Activated naive CD8-positive, alpha-beta T cell treated with anti-CD3 and anti-CD28 coated beads, Interleukin-2, amount 10 ng/mL, durations not matched to agents 7 days and 5 days (primary cell): ENCODE results near the gene ZBTB40. TPM values are rescaled to one million over a fixed set of nuclear protein-coding genes. Genes with fewer than 3 reads are reported as not detected.

Source experiments
- ATAC-seq: fragments of 150-1000 bp; cut with Tn5 transposase; one replicate; pipeline ENCODE4 v1.10.0; 2021; ENCODE audit warnings: low read depth, moderate library complexity
- POLR2A ChIA-PET: fragments of 350-600 bp; sonication (Branson Sonifier 250); formaldehyde crosslinking; loops from one replicate; lab custom pipeline; 2021; ENCODE audit warnings: antibody characterized with exemption; lab: Charles Lee
- DNase-seq: peaks from one replicate; pipeline ENCODE4 v3.0.0; 2021
- H3K27ac Mint-ChIP-seq: one replicate; pipeline ENCODE4 v1.8.0; 2022; ENCODE audit warnings: mild to moderate bottlenecking, mixed read lengths
- H3K27me3 Mint-ChIP-seq: one replicate; pipeline ENCODE4 v1.8.0; 2022; ENCODE audit warnings: mild to moderate bottlenecking, moderate library complexity, mixed read lengths
- H3K36me3 Mint-ChIP-seq: one replicate; pipeline ENCODE4 v1.8.0; 2021; ENCODE audit warnings: mild to moderate bottlenecking, mixed read lengths
- H3K4me1 Mint-ChIP-seq: one replicate; pipeline ENCODE4 v1.8.0; 2021; ENCODE audit warnings: mixed read lengths
- H3K4me3 Mint-ChIP-seq: one replicate; pipeline ENCODE4 v1.8.0; 2022; ENCODE audit warnings: mild to moderate bottlenecking, moderate library complexity, mixed read lengths
- H3K9me3 Mint-ChIP-seq: one replicate; pipeline ENCODE4 v1.8.0; 2021; ENCODE audit warnings: mixed read lengths
- total RNA-seq, 2 experiments: library from RNA; stranded (reverse); gene quantifications; one replicate each; pipeline ENCODE4 v1.2.3, GENCODE V29; 2021

The ZBTB40 gene
- total RNA-seq, 2 experiments from 2014 or later = 26.5 to 30.2 TPM

GRCh38 chr1:22462928-22463327 lies 11.3 kb downstream of the ZBTB40 start:
- no peak for ATAC-seq
- POLR2A ChIA-PET = no interaction called here
- DNase-seq = no peak
- Mint-ChIP-seq H3K36me3 (peaks cover 9% of the 10 kb centered on the region), H3K27me3 (no peaks in the 10 kb centered on the region), H3K9me3 (peaks cover 6% of the 10 kb centered on the region), H3K4me1 (peaks cover 13% of the 10 kb centered on the region), H3K4me3 (no peak overlapping the region), H3K27ac (no peak overlapping the region)

- peaks cover 12% of the 10 kb centered on the region for H3K4me1 Mint-ChIP-seq
- H3K27ac Mint-ChIP-seq = no peak overlapping the region
Observed at GRCh38 chr1:22465015-22465565, 13.4 kb downstream of the ZBTB40 start.

DNA sequence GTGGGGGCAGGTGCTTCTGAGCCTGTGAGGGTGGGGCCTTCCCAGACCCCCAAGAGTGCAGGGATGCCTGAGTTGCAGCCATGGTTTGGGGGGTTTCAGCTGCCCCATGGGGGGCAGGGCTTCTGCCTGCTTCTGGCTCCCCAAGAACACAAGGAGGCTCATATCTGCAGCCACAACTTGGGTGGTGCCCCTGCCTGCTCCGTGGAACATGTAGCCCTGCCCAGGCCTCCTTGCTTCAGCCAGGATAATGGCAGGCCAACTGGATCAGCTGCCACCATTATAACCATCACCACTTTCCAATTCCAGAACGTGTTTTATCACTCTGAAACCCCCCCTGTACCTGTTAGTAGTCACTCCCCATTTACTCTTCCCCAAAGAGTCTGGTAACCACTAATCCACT lies 14.0 kb downstream of the ZBTB40 start:
- H3K27me3 Mint-ChIP-seq = no peaks in the 10 kb centered on the region
- ATAC-seq (no peak), DNase-seq (no peak)
- POLR2A ChIA-PET = no interaction called here
- H3K36me3 Mint-ChIP-seq = peaks cover 7% of the 10 kb centered on the region
- H3K4me1 Mint-ChIP-seq = peaks cover 12% of the 10 kb centered on the region
- H3K4me3 Mint-ChIP-seq = no peak overlapping the region
- no peak overlapping the region for H3K27ac Mint-ChIP-seq
- peaks cover 6% of the 10 kb centered on the region for H3K9me3 Mint-ChIP-seq

More at GRCh38 chr1:22465015-22465565, 13.4 kb downstream of the ZBTB40 start:
- H3K36me3 Mint-ChIP-seq = peaks cover 7% of the 10 kb centered on the region
- no peak overlapping the region for H3K4me3 Mint-ChIP-seq
- peaks cover 6% of the 10 kb centered on the region for H3K9me3 Mint-ChIP-seq
- H3K27me3 Mint-ChIP-seq = no peaks in the 10 kb centered on the region
- no peak for DNase-seq
- ATAC-seq = no peak
- POLR2A ChIA-PET = no interaction called here

DNA sequence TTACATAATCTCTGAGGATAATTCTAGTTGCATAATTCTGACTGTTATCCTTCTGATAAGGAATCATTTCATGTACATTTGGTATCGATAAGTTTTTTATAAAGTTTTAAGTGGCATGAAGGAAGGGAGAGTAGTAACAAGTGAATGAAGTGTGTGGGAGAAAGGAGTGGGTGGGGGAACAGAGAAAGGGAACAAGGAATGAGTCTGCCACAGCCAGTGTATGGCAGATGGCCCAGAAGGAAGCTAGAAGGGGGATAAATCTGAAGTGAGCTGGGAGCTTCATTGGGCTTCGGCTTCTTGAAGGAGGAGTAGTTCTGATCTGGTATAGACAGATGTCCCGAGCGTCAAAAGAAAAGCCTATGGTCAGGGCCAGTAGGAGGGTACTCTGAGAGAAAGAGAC lies 18.6 kb downstream of the ZBTB40 start:
- Mint-ChIP-seq H3K4me3 (no peak overlapping the region), H3K27ac (no peak overlapping the region), H3K27me3 (no peaks in the 10 kb centered on the region), H3K36me3 (peaks cover 4% of the 10 kb centered on the region), H3K4me1 (no peaks in the 10 kb centered on the region), H3K9me3 (peaks cover 2% of the 10 kb centered on the region)
- ATAC-seq (no peak), DNase-seq (no peak)
- POLR2A ChIA-PET = no interaction called here

DNA sequence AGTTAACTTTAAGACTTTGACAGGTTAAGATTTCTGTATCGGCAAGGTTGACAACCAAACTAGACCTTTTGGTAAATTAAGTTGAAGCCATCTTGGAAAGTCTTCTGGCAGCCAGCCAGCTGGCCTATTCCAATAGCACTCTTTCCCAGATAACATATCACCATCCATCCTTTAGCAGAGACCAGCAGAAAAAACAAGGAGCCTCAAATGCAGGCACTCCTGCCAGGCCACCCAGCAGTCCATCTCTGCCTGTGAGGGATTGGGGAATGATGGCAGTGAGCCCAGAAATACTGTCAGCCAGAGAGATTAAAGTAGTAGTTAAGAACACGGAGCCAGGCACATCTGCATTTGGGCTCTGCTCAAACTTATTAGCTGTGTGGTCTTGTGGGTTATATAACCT lies 19.4 kb downstream of the ZBTB40 start:
- DNase-seq = no peak
- H3K27me3 Mint-ChIP-seq = no peaks in the 10 kb centered on the region
- POLR2A ChIA-PET = no interaction called here
- no peak overlapping the region for H3K27ac Mint-ChIP-seq
- no peaks in the 10 kb centered on the region for H3K4me1 Mint-ChIP-seq
- H3K9me3 Mint-ChIP-seq = no peaks in the 10 kb centered on the region
- ATAC-seq = no peak
- H3K4me3 Mint-ChIP-seq = no peak overlapping the region
- H3K36me3 Mint-ChIP-seq = peaks cover 4% of the 10 kb centered on the region

- no peak overlapping the region for H3K4me3 Mint-ChIP-seq
- H3K27me3 Mint-ChIP-seq = no peaks in the 10 kb centered on the region
- H3K9me3 Mint-ChIP-seq = no peaks in the 10 kb centered on the region
- no peak for DNase-seq
- H3K4me1 Mint-ChIP-seq = no peaks in the 10 kb centered on the region
- POLR2A ChIA-PET = no interaction called here
- ATAC-seq = no peak
- H3K27ac Mint-ChIP-seq = no peak overlapping the region
- H3K36me3 Mint-ChIP-seq = peaks cover 1% of the 10 kb centered on the region
Observed at GRCh38 chr1:22471610-22472009, 20.0 kb downstream of the ZBTB40 start.

- ATAC-seq (no peak), DNase-seq (no peak)
- Mint-ChIP-seq H3K27me3 (no peaks in the 10 kb centered on the region), H3K4me1 (no peaks in the 10 kb centered on the region), H3K4me3 (no peak overlapping the region), H3K27ac (no peak overlapping the region), H3K9me3 (no peaks in the 10 kb centered on the region), H3K36me3 (no peaks in the 10 kb centered on the region)
- POLR2A ChIA-PET = no interaction called here
Observed at GRCh38 chr1:22472596-22472995, 20.9 kb downstream of the ZBTB40 start.

DNA sequence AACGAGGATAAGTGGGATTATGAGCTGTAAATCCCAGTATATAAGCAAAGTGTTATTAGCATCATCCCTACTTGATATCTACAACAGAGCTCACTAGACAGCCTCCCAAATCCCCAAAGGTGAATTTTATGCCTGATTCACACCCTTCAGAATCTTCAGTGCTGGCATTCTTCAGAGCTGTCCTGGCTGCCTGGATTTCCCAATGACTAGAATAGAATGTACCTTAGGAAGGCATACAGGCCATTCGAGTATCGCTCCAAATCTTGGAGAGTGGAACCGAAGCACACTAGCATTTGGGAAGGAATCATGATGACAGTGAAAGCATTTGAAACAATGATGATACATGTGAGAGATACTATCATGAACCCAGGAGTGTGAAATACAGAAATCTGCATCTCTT lies 22.3 kb downstream of the ZBTB40 start:
- no peak for ATAC-seq
- Mint-ChIP-seq H3K27ac (no peak overlapping the region), H3K9me3 (no peaks in the 10 kb centered on the region), H3K36me3 (peaks cover 3% of the 10 kb centered on the region), H3K27me3 (no peaks in the 10 kb centered on the region), H3K4me1 (no peaks in the 10 kb centered on the region), H3K4me3 (no peak overlapping the region)
- POLR2A ChIA-PET = interaction anchor here (0.5 kb wide), 1 partner anchor 13 kb away, joined by 3 read pairs; no protein-coding TSS in a partner anchor
- DNase-seq = no peak

DNA sequence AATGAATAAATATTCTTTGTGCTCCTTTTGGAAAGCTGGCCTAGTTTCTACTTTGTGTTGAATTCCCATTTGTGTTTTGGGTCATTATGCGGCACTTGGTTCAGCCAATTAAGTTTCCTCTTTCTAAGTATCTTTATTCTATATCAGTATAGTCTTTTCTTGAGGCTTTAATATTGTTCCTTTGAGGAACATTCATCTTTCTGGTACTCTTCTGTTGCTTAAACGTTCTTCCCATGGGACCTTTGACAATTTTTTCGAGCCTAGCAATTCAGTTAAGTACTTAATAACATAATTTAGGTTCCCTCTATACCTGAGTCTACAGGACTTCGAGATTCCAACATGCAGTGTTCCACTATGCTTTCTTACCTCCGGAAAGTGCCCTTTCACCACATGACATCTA lies 24.9 kb downstream of the ZBTB40 start:
- no peak overlapping the region for H3K4me3 Mint-ChIP-seq
- H3K9me3 Mint-ChIP-seq = no peaks in the 10 kb centered on the region
- H3K27me3 Mint-ChIP-seq = no peaks in the 10 kb centered on the region
- peaks cover 12% of the 10 kb centered on the region for H3K36me3 Mint-ChIP-seq
- DNase-seq (no peak), ATAC-seq (no peak)
- no peaks in the 10 kb centered on the region for H3K4me1 Mint-ChIP-seq
- POLR2A ChIA-PET = no interaction called here
- H3K27ac Mint-ChIP-seq = no peak overlapping the region

DNA sequence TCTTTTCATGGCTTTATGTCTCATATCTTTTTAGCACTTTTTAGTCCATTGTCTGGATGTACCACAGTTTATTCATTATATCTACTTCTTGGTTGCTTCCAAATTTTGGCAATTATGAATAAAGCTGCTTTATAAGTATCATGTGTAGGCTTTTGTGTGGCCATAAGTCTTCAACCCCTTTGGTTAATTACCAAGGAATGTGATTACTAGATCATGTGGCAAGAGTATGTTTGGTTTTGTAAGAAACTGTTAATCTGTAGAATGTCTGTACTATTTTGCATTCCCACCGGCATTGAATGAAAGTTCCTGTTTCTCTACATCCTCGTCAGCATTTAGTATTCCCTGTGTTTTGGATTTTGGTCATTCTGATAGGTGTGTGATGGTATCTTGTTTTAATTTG lies 31.5 kb downstream of the ZBTB40 start:
- no peak overlapping the region for H3K27ac Mint-ChIP-seq
- peaks cover 36% of the 10 kb centered on the region for H3K36me3 Mint-ChIP-seq

DNA sequence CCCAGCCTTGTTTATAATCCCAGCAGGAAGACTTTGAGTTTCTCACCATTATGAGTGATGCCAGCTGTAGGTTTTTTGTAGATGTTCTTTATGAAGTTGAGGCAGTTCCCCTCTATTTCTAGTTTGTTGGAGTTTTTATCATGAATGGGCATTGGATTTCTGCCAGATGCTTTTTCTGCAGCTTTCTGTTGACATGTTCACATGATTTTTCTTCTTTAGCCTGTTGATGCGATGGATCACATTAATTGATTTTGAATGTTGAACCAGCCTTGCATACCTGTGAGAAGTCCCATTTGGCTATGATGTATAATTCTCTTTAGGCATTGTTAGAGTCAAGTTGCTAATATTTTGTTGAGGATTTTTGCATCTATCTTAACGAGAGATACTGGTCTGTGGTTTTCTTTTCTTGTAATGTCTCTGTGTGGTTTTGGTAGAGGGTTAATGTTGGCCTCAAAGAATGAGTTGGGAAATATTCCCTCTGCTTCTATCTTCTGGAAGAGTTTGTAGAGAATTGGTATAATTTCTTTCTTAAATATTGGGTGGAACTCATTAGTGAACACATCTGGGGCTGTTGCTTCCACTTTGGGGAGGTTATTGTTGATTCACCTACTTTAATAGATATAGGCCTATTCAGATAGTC lies 33.2 kb downstream of the ZBTB40 start:
- H3K27ac Mint-ChIP-seq = no peak overlapping the region
- H3K9me3 Mint-ChIP-seq = peaks cover 15% of the 10 kb centered on the region
- peaks cover 33% of the 10 kb centered on the region for H3K36me3 Mint-ChIP-seq

More for the DNA sequence above, 31.5 kb downstream of the ZBTB40 start:
- DNase-seq = no peak
- Mint-ChIP-seq H3K4me3 (no peak overlapping the region), H3K27me3 (no peaks in the 10 kb centered on the region), H3K4me1 (peaks cover 9% of the 10 kb centered on the region), H3K9me3 (peaks cover 15% of the 10 kb centered on the region)
- POLR2A ChIA-PET = no interaction called here
- no peak for ATAC-seq

DNA sequence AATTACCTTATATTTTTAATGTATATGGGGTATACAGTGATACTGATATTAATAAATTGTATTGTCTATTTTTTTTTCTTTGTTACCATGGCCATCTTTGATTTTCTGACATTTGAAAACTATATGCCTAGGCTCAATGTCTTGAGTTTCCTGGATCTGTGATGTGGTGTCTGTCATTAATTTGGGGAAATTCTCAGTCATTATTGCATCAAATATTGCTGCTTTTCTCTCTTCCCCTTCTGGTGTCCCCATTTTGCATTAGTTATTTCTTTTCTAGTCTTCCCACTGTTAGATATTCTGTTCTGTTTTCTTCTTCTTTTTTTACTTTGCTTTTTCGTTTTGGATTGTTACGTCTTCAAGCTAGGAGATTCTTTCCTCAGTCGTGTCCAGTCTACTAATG lies 33.8 kb downstream of the ZBTB40 start:
- Mint-ChIP-seq H3K27ac (no peak overlapping the region), H3K4me1 (peaks cover 9% of the 10 kb centered on the region), H3K4me3 (no peak overlapping the region), H3K27me3 (no peaks in the 10 kb centered on the region), H3K36me3 (peaks cover 30% of the 10 kb centered on the region), H3K9me3 (peaks cover 15% of the 10 kb centered on the region)
- no peak for DNase-seq
- POLR2A ChIA-PET = no interaction called here
- no peak for ATAC-seq

More for the DNA sequence above, 33.2 kb downstream of the ZBTB40 start:
- POLR2A ChIA-PET = no interaction called here
- DNase-seq (no peak), ATAC-seq (no peak)
- Mint-ChIP-seq H3K4me3 (no peak overlapping the region), H3K27me3 (no peaks in the 10 kb centered on the region), H3K4me1 (peaks cover 9% of the 10 kb centered on the region)

GRCh38 chr1:22487781-22488180 lies 36.1 kb downstream of the ZBTB40 start:
- Mint-ChIP-seq H3K27ac (no peak overlapping the region), H3K4me3 (no peak overlapping the region), H3K4me1 (peaks cover 9% of the 10 kb centered on the region), H3K9me3 (peaks cover 13% of the 10 kb centered on the region), H3K36me3 (peaks cover 25% of the 10 kb centered on the region), H3K27me3 (no peaks in the 10 kb centered on the region)
- ATAC-seq = no peak
- DNase-seq = no peak
- POLR2A ChIA-PET = no interaction called here

- no peak overlapping the region for H3K4me3 Mint-ChIP-seq
- H3K36me3 Mint-ChIP-seq = peaks cover 24% of the 10 kb centered on the region
- POLR2A ChIA-PET = no interaction called here
- H3K4me1 Mint-ChIP-seq = peaks cover 9% of the 10 kb centered on the region
- no peak for DNase-seq
- ATAC-seq = no peak
- H3K9me3 Mint-ChIP-seq = peaks cover 13% of the 10 kb centered on the region
- no peak overlapping the region for H3K27ac Mint-ChIP-seq
- no peaks in the 10 kb centered on the region for H3K27me3 Mint-ChIP-seq
Observed at GRCh38 chr1:22488319-22488718, 36.7 kb downstream of the ZBTB40 start.
